Calu3 (cell line): ENCODE results near the gene PPIL1. TPM values are rescaled to one million over a fixed set of nuclear protein-coding genes. Genes with fewer than 3 reads are reported as not detected.

ENCODE experiments used
- BruUV-seq: library from RNA; stranded (reverse); fragments of 400-500 nt; replicated peaks from 2 replicates; lab custom pipeline; 2021; lab: Mats Ljungman, UMichigan
- CTCF ChIA-PET: fragments of 300-600 bp; sonication (Branson Sonifier 250); formaldehyde crosslinking; loops from one replicate; lab custom pipeline; 2022; ENCODE audit warnings: antibody characterized with exemption; lab: Charles Lee
- DNase-seq: peaks from one replicate; pipeline ENCODE4 v3.0.0; 2022
- H3K27ac Mint-ChIP-seq: one replicate; pipeline ENCODE4 v1.8.0; 2022; ENCODE audit warnings: mixed read lengths; ENCODE audit not compliant: unreplicated experiment
- H3K27me3 Mint-ChIP-seq: one replicate; pipeline ENCODE4 v1.8.0; 2022; ENCODE audit warnings: mixed read lengths; ENCODE audit not compliant: unreplicated experiment
- H3K36me3 Mint-ChIP-seq: one replicate; pipeline ENCODE4 v1.8.0; 2022; ENCODE audit warnings: mild to moderate bottlenecking, moderate library complexity, mixed read lengths; ENCODE audit not compliant: insufficient read depth, unreplicated experiment
- H3K4me1 Mint-ChIP-seq: one replicate; pipeline ENCODE4 v1.8.0; 2022; ENCODE audit warnings: mild to moderate bottlenecking, low read depth, mixed read lengths; ENCODE audit not compliant: unreplicated experiment
- H3K4me3 Mint-ChIP-seq: one replicate; pipeline ENCODE4 v1.8.0; 2022; ENCODE audit warnings: mild to moderate bottlenecking, low read depth, moderate library complexity, mixed read lengths; ENCODE audit not compliant: unreplicated experiment
- H3K9me3 Mint-ChIP-seq: one replicate; pipeline ENCODE4 v1.8.0; 2022; ENCODE audit warnings: low read depth, mixed read lengths; ENCODE audit not compliant: unreplicated experiment
- CTCF ChIP-seq: fragments of 200-600 bp; IDR thresholded peaks from one replicate; pipeline ENCODE4 v1.8.0; 2022; ENCODE audit warnings: antibody characterized with exemption; ENCODE audit not compliant: unreplicated experiment
- intact Hi-C: fragments of 100-400 bp; cut with micrococcal nuclease; formaldehyde crosslinking; loops from one replicate; pipeline ENCODE4 v1.10.0; 2022; ENCODE audit not compliant: unreplicated experiment
- total RNA-seq: library from RNA; stranded (reverse); gene quantifications from 2 replicates; pipeline ENCODE4 v1.2.3, GENCODE V29; 2022

Gene PPIL1
- total RNA-seq, 1 experiment from 2014 or later, result 64.4 TPM

- peaks cover 15% of the 10 kb centered on the region for H3K36me3 Mint-ChIP-seq
- intact Hi-C loops, result no loop called here
- no peaks in the 10 kb centered on the region for H3K9me3 Mint-ChIP-seq
- peaks cover 17% of the 10 kb centered on the region for H3K27me3 Mint-ChIP-seq
- no peak overlapping the region for H3K4me3 Mint-ChIP-seq
- CTCF ChIA-PET, result interaction anchor here (0.9 kb wide), 1 partner anchor 20 kb away, joined by 3 read pairs; no protein-coding TSS in a partner anchor
- no peak for TF ChIP-seq CTCF
- BruUV-seq, result no TSS peak
- H3K27ac Mint-ChIP-seq, result no peak overlapping the region
- DNase-seq, result no peak
- H3K4me1 Mint-ChIP-seq, result peaks cover 20% of the 10 kb centered on the region
These were observed 27.5 kb downstream of the PPIL1 start for GRCh38 chr6:36847152-36847551.

- no TSS peak for BruUV-seq
- no peak overlapping the region for H3K27ac Mint-ChIP-seq
- intact Hi-C loops, result no loop called here
These were observed 29.4 kb downstream of the PPIL1 start for GRCh38 chr6:36845233-36845632.

GRCh38 chr6:36844232-36845170, 30.1 kb downstream of the PPIL1 start:
- DNase-seq, result no peak
- Mint-ChIP-seq H3K9me3 (no peaks in the 10 kb centered on the region), H3K27ac (no peak overlapping the region), H3K4me1 (peaks cover 16% of the 10 kb centered on the region), H3K36me3 (peaks cover 14% of the 10 kb centered on the region), H3K27me3 (peaks cover 35% of the 10 kb centered on the region), H3K4me3 (no peak overlapping the region)
- no peak for TF ChIP-seq CTCF
- BruUV-seq, result no TSS peak
- CTCF ChIA-PET, result interaction anchor here (0.8 kb wide), 1 partner anchor 17 kb away, joined by 3 read pairs; no protein-coding TSS in a partner anchor
- intact Hi-C loops, result no loop called here

More at GRCh38 chr6:36845233-36845632, 29.4 kb downstream of the PPIL1 start:
- peaks cover 20% of the 10 kb centered on the region for H3K36me3 Mint-ChIP-seq
- H3K4me1 Mint-ChIP-seq, result peaks cover 20% of the 10 kb centered on the region
- no peaks in the 10 kb centered on the region for H3K9me3 Mint-ChIP-seq
- TF ChIP-seq CTCF, result no peak
- H3K27me3 Mint-ChIP-seq, result peaks cover 28% of the 10 kb centered on the region
- DNase-seq, result no peak
- CTCF ChIA-PET, result interaction anchor here (0.8 kb wide), 1 partner anchor 16 kb away, joined by 3 read pairs; no protein-coding TSS in a partner anchor
- H3K4me3 Mint-ChIP-seq, result no peak overlapping the region

- BruUV-seq, result no TSS peak
- intact Hi-C loops, result no loop called here
- CTCF ChIA-PET, result interaction anchor here (0.6 kb wide), 1 partner anchor 75 kb away, joined by 4 read pairs; no protein-coding TSS in a partner anchor
- no peak overlapping the region for H3K27ac Mint-ChIP-seq
- no peaks in the 10 kb centered on the region for H3K9me3 Mint-ChIP-seq
- TF ChIP-seq CTCF, result no peak
- H3K4me1 Mint-ChIP-seq, result peaks cover 3% of the 10 kb centered on the region
- no peak overlapping the region for H3K4me3 Mint-ChIP-seq
- no peak for DNase-seq
- peaks cover 5% of the 10 kb centered on the region for H3K36me3 Mint-ChIP-seq
- peaks cover 49% of the 10 kb centered on the region for H3K27me3 Mint-ChIP-seq
These were observed 31.4 kb downstream of the PPIL1 start for GRCh38 chr6:36843170-36843569.
